ENCODE results near the gene SELPLG.
"Not testable (repeated sequence)": the region's sequence is repeated elsewhere in the genome, so short reads cannot be mapped to it uniquely, and the experiment has no call there.

Gene SELPLG

DNA sequence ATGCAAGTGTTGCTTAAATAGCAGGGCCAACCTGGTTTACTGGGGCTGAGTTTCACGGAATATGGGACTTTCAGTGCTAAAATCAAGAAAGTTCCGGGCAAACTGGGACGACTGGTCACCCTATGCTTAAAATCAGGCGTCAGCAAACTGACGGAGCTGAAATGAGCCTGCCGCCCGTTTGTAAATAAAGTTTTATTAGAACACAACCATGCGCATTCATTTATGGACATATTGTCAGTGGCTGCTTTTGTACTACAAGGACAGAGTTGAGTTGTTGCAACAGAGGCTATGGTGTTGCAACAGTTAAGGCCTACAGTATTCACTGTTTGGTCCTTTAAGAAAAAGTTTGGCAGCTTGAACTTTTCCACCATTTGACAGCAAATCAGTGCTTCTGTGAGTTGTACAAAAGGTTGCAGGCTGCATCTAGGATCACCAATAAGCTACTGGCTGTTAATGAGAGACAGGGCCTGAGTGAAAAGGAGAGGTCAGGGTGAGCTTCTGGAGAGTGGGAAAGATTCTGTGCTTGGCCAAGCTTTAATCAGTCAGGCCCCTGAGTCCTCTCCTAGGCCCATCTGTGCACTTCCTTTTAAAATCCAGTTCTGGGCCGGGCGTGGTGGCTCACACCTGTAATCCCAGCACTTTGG, 13.3 kb downstream of the SELPLG start:
- TF ChIP-seq CTCF (IDR thresholded peaks at IDR 0.05; ENCODE audit: low read depth, low read length, missing control alignments) = no peak
- in situ Hi-C loops (cut with HindIII; ENCODE audit: low sequenced_read_pairs) = no loop called here
- H3K4me3 ChIP-seq (ENCODE audit: low read depth, low read length) = no peak overlapping the region
- no peak for DNase-seq (ENCODE audit: low read depth)

DNA sequence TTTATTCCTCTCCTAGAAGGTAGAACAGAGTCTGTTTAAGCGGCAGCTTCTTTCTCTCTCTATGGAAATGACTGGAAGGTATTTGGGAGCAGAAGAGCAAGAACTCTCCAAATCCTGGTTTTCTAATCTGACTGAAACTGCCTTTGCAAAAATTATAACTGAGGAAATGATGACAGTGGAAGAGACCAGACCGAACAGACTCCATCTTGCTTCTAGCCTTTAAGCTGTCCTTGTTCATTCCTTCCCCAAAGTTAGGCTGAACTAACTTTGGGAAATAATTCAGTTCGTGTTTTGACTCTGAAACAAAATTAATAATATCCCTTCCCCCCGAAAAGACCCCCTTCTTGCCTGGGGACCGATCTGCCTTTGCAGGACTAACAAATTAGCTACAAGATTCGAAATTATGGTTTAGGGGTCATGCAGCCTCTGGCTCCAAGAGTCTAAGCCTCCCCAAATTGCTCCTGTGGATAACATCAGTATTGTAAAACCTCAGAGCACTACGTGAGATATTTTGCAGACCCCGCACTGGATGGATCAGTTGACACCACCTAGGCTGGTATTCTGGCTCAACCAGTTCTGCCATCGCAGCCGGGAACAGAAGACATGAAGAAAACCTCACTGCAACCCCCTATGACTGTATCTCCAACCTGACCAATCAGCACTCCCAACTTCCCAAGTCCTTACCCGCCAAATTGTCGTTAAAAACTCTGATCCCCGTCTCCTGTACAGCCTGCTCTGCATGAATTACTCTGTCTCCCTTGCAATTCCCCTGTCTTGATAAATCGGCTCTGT, 14.1 kb downstream of the SELPLG start:
- TF ChIP-seq CTCF (IDR thresholded peaks at IDR 0.05; ENCODE audit: low read depth, low read length, missing control alignments) = no peak
- no peak for DNase-seq (ENCODE audit: low read depth)
- no peak overlapping the region for H3K4me3 ChIP-seq (ENCODE audit: low read depth, low read length)
- in situ Hi-C loops (cut with HindIII; ENCODE audit: low sequenced_read_pairs) = no loop called here

DNA sequence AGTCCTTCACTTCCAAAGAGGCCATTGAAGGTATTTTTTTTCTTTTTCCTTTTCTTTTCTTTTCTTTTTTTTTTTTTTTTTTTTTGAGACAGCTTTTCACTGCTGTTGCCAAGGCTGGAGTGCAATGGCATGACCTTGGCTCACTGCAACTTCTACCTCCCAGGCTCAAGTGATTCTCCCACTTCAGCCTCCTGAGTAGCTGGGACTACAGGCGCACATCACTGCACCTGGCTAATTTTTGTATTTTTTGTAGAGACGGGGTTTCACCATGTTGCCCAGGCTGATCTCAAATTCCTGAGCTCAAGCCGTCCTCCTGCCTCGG, 14.8 kb downstream of the SELPLG start:
- DNase-seq (ENCODE audit: low read depth); in situ Hi-C loops (cut with HindIII; ENCODE audit: low sequenced_read_pairs); H3K4me3 ChIP-seq (ENCODE audit: low read depth, low read length): not testable (repeated sequence)

- peak; percentile 94 for TF ChIP-seq CTCF (IDR thresholded peaks at IDR 0.05; ENCODE audit: low read depth, low read length, missing control alignments)
- H3K4me3 ChIP-seq (ENCODE audit: low read depth, low read length) = no peak overlapping the region
- DNase-seq (ENCODE audit: low read depth) = peak; percentile 86
- in situ Hi-C loops (cut with HindIII; ENCODE audit: low sequenced_read_pairs) = no loop called here
These were observed 15.4 kb downstream of the SELPLG start for GRCh38 chr12:108618079-108618952.

GRCh38 chr12:108616941-108617858, 16.5 kb downstream of the SELPLG start:
- no peak for DNase-seq (ENCODE audit: low read depth)
- in situ Hi-C loops (cut with HindIII; ENCODE audit: low sequenced_read_pairs) = no loop called here
- no peak overlapping the region for H3K4me3 ChIP-seq (ENCODE audit: low read depth, low read length)
- no peak for TF ChIP-seq CTCF (IDR thresholded peaks at IDR 0.05; ENCODE audit: low read depth, low read length, missing control alignments)

- no peak for TF ChIP-seq CTCF (IDR thresholded peaks at IDR 0.05; ENCODE audit: low read depth, low read length, missing control alignments)
These were observed 17.3 kb downstream of the SELPLG start for GRCh38 chr12:108616359-108616758.

More at GRCh38 chr12:108616359-108616758, 17.3 kb downstream of the SELPLG start:
- no peak for DNase-seq (ENCODE audit: low read depth)
- no peak overlapping the region for H3K4me3 ChIP-seq (ENCODE audit: low read depth, low read length)
- in situ Hi-C loops (cut with HindIII; ENCODE audit: low sequenced_read_pairs) = no loop called here
